Muscle layer of duodenum (tissue), 2 donors: Measurements from ENCODE around the gene CYGB.
"Not testable (repeated sequence)": the region's sequence is repeated elsewhere in the genome, so short reads cannot be mapped to it uniquely, and the experiment has no call there.

Experiments used
- H3K27ac ChIP-seq: one replicate; pipeline ENCODE4 v1.7.0; 2013; ENCODE audit warnings: mild to moderate bottlenecking, low read length
- H3K27me3 ChIP-seq: one replicate; pipeline ENCODE4 v1.7.0; 2013; ENCODE audit warnings: low read depth, mild to moderate bottlenecking, control low read depth, low read length
- H3K36me3 ChIP-seq, 2 donors: one replicate each; pipeline ENCODE4 v1.7.0; 2013; ENCODE audit warnings: low read length in 2 of 2, control low read depth in 1 of 2, mild to moderate bottlenecking in 1 of 2; ENCODE audit not compliant: insufficient read depth in 2 of 2, control insufficient read depth in 1 of 2
- H3K4me1 ChIP-seq, 2 donors: one replicate each; pipeline ENCODE4 v1.7.0; 2013; ENCODE audit warnings: low read length in 2 of 2, mild to moderate bottlenecking in 2 of 2, control low read depth in 1 of 2, moderate library complexity in 1 of 2; ENCODE audit not compliant: insufficient read depth in 2 of 2, control insufficient read depth in 1 of 2
- H3K4me3 ChIP-seq, 2 donors: one replicate each; pipeline ENCODE4 v1.7.0; 2013; ENCODE audit warnings: low read length in 2 of 2, low read depth in 1 of 2, mild to moderate bottlenecking in 1 of 2
- H3K9me3 ChIP-seq, 2 donors: one replicate each; pipeline ENCODE4 v1.7.0; 2013; ENCODE audit warnings: low read length in 2 of 2, control low read depth in 1 of 2, mild to moderate bottlenecking in 1 of 2; ENCODE audit not compliant: control insufficient read depth in 1 of 2
- donor health status: healthy.

Gene CYGB

DNA sequence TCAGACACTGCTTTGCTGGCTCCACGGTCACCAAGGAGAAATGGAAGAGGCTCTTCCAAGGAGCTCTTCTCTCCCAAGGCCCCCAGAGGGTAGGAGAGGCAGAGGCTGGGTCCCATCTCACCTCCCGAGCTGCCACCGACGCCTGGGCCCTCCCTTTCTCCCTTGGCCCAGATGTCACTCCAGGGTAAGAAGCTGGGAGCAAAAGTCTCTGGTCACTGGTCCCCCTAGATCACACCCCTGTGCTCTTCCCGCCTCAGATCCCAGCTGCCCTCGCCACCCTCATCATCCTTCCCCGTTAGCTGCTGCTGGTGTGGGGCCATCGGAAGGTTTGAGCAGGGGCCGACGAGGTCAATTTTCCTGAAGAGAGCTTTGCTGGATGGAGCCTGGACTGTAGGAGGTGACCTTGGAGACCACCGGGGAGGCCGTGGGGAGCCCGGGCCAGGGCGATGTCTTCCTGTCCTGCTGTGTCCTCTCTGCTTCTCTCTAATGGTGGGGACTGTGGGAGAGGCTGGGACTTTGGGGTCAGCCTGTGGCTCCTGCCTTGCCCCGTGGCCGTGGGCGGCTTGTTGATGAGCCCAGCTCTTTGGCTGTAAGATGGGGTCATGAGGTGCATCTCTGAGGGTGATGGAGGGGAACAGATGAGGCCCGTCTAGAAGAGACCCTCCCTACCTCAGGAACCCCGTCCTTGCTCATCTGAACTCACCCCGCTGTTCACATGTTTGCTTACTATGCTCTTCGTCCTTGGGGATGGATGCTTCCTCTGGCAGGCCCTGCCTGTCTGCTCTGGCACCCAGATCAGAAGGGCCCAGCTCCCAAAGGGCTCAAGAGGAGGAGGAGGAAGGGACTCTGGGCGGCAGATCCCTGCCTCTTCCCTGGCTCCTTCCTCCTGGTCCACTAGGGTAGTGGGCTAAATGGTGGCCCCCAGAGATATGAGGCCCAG lies 24.9 kb downstream of the CYGB start:
- H3K4me1 ChIP-seq, result peaks cover 0 to 8% of the 10 kb centered on the region in 2 donors
- H3K9me3 ChIP-seq, result no peaks in the 10 kb centered on the region
- no peaks in the 10 kb centered on the region for H3K36me3 ChIP-seq
- no peak overlapping the region for H3K4me3 ChIP-seq
- no peaks in the 10 kb centered on the region for H3K27me3 ChIP-seq
- no peak overlapping the region for H3K27ac ChIP-seq

GRCh38 chr17:76511668-76512365 lies 25.7 kb downstream of the CYGB start:
- H3K9me3 ChIP-seq, result no peaks in the 10 kb centered on the region
- no peak overlapping the region for H3K27ac ChIP-seq
- H3K4me3 ChIP-seq, result no peak overlapping the region
- H3K27me3 ChIP-seq, result no peaks in the 10 kb centered on the region
- no peaks in the 10 kb centered on the region for H3K36me3 ChIP-seq
- peaks cover 0 to 8% of the 10 kb centered on the region in 2 donors for H3K4me1 ChIP-seq

- H3K27ac ChIP-seq, result no peak overlapping the region
- no peaks in the 10 kb centered on the region for H3K36me3 ChIP-seq
- H3K4me1 ChIP-seq, result peaks cover 0 to 8% of the 10 kb centered on the region in 2 donors
Measured at GRCh38 chr17:76510831-76511244, 26.7 kb downstream of the CYGB start.

GRCh38 chr17:76508472-76509063 lies 28.9 kb downstream of the CYGB start:
- not testable (repeated sequence) for H3K4me1 ChIP-seq, H3K4me3 ChIP-seq, H3K27ac ChIP-seq, H3K9me3 ChIP-seq, H3K36me3 ChIP-seq, H3K27me3 ChIP-seq

More at GRCh38 chr17:76510831-76511244, 26.7 kb downstream of the CYGB start:
- Histone ChIP-seq H3K27me3 (no peaks in the 10 kb centered on the region), H3K9me3 (no peaks in the 10 kb centered on the region), H3K4me3 (no peak overlapping the region)

GRCh38 chr17:76506408-76507345 lies 30.8 kb downstream of the CYGB start:
- H3K4me3 ChIP-seq, result no peak overlapping the region
- H3K27me3 ChIP-seq, result no peaks in the 10 kb centered on the region
- H3K27ac ChIP-seq, result no peak overlapping the region
- no peaks in the 10 kb centered on the region for H3K9me3 ChIP-seq
- H3K4me1 ChIP-seq, result peaks cover 5 to 15% of the 10 kb centered on the region in 2 donors
- H3K36me3 ChIP-seq, result no peaks in the 10 kb centered on the region

GRCh38 chr17:76504117-76504516 lies 33.4 kb downstream of the CYGB start:
- no peak overlapping the region for H3K27ac ChIP-seq
- no peaks in the 10 kb centered on the region for H3K9me3 ChIP-seq
- H3K4me3 ChIP-seq, result no peak overlapping the region
- H3K27me3 ChIP-seq, result no peaks in the 10 kb centered on the region
- H3K4me1 ChIP-seq, result peaks cover 6 to 13% of the 10 kb centered on the region in 2 donors
- H3K36me3 ChIP-seq, result no peaks in the 10 kb centered on the region

- H3K27ac ChIP-seq, result no peak overlapping the region
- peaks cover 12 to 28% of the 10 kb centered on the region in 2 donors for H3K4me1 ChIP-seq
Measured at GRCh38 chr17:76502341-76503211, 34.9 kb downstream of the CYGB start.

DNA sequence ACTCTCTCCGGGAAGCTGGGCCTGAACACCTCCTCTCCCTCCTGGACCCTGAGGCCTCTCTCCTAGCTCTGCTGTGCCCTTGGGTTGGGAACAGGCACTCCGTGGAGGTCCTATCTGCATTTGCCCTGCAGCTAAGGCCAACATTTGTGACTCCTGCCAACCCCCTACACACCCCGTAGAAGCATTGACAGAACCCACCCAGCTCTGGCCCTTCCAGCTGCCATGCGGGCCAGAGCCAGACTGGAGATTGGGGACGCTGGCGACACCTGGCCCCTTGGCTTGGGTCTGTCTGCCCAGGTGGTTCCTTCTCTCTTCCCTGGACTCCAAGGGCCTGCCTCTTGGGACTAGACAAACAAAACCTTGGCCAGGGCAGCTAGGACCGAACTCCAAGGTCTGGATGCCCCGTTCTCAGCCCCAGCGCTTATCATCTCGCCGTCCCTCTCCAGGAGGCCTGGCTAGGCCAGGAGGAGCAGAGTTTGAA lies 35.6 kb downstream of the CYGB start:
- H3K36me3 ChIP-seq, result no peaks in the 10 kb centered on the region
- H3K4me3 ChIP-seq, result peak overlapping the region; percentile 55 to 63
- H3K9me3 ChIP-seq, result no peaks in the 10 kb centered on the region
- H3K27ac ChIP-seq, result peak overlapping the region; percentile 16
- H3K4me1 ChIP-seq, result peaks cover 12 to 30% of the 10 kb centered on the region in 2 donors
- H3K27me3 ChIP-seq, result no peaks in the 10 kb centered on the region

More at GRCh38 chr17:76502341-76503211, 34.9 kb downstream of the CYGB start:
- H3K4me3 ChIP-seq, result no peak overlapping the region
- H3K27me3 ChIP-seq, result no peaks in the 10 kb centered on the region
- H3K9me3 ChIP-seq, result no peaks in the 10 kb centered on the region
- H3K36me3 ChIP-seq, result no peaks in the 10 kb centered on the region

GRCh38 chr17:76501018-76501826 lies 36.3 kb downstream of the CYGB start, which contains the start of gene RHBDF2:
RHBDF2 (minus strand) TSS chr17:76501423; CDS start chr17:76481524, 19,899 bp downstream.
- H3K36me3 ChIP-seq, result no peaks in the 10 kb centered on the region
- H3K9me3 ChIP-seq, result no peaks in the 10 kb centered on the region
- no peaks in the 10 kb centered on the region for H3K27me3 ChIP-seq
- peak within 1 kb of the TSS; percentile 63 to 66 for H3K4me3 ChIP-seq
- peaks cover 12 to 30% of the 10 kb centered on the region in 2 donors for H3K4me1 ChIP-seq
- peak within 1 kb of the TSS; percentile 63 for H3K27ac ChIP-seq
